ENCODE measurements around the gene MDGA2. TPM values are rescaled to one million over a fixed set of nuclear protein-coding genes. Genes with fewer than 3 reads are reported as not detected.
"Not testable (repeated sequence)": the region's sequence is repeated elsewhere in the genome, so short reads cannot be mapped to it uniquely, and the experiment has no call there.

The MDGA2 gene
- total and polyA plus RNA-seq, 11 donors: 0.12 to 0.26 TPM; not detected in 9

DNA sequence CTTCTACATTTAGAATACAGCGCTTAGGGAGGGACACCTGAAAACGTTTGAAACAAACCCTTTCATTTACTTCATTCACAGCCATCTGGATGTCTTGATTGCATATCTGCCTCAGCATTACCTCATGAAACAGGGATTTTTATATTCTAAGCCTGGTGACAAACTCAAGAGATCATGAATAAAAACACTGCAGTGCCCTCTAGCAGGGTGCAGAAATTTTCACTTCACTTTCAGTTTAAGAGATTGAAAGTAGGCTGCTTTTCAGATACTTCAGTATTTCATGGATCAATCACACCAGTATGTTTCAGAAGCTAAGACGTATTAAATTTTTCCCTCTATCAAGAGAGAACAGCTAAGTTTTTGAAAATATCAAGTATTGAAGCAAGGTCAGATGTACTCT, 467.8 kb downstream of the MDGA2 start:
- Histone ChIP-seq H3K27me3 (no peaks in the 10 kb centered on the region), H3K4me3 (no peak overlapping the region), H3K4me1 (no peaks in the 10 kb centered on the region), H3K36me3 (no peaks in the 10 kb centered on the region), H3K9me3 (no peaks in the 10 kb centered on the region), H3K27ac (no peak overlapping the region)
- intact Hi-C loops (cut with DNase I): no loop called here
- 42 to 47% (median 43%) methylated on average over 3 of the region's 3 CpGs for WGBS, 4 donors
- no peak for DNase-seq
- TF ChIP-seq POLR2A (IDR thresholded peaks at IDR 0.05): no peak
- TF ChIP-seq, protein P1, sequence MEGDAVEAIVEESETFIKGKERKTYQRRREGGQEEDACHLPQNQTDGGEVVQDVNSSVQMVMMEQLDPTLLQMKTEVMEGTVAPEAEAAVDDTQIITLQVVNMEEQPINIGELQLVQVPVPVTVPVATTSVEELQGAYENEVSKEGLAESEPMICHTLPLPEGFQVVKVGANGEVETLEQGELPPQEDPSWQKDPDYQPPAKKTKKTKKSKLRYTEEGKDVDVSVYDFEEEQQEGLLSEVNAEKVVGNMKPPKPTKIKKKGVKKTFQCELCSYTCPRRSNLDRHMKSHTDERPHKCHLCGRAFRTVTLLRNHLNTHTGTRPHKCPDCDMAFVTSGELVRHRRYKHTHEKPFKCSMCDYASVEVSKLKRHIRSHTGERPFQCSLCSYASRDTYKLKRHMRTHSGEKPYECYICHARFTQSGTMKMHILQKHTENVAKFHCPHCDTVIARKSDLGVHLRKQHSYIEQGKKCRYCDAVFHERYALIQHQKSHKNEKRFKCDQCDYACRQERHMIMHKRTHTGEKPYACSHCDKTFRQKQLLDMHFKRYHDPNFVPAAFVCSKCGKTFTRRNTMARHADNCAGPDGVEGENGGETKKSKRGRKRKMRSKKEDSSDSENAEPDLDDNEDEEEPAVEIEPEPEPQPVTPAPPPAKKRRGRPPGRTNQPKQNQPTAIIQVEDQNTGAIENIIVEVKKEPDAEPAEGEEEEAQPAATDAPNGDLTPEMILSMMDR (IDR thresholded peaks at IDR 0.05): no peak
- ATAC-seq: no peak

DNA sequence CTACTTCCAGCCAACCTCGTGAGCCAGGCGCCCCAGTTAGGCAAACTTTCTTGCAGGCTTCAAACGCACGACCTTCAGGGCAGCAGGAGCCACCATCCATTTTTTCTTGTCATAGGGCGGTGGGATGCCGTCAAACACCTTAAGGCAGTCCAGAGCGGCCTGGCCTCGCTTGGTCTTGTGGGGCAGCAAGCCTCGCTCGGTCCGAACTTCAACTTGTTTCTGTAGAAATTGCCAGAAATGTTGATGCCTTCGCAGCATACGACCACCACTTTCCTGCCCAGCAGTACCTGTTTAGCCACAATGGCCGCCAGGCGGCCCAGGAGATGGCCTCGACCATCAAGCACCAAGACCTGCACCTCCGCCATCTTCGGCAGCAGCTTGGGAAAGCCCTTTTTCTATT, 474.7 kb downstream of the MDGA2 start:
- WGBS, 4 donors: 93 to 95% (median 94%) methylated on average over 18 of the region's 18 CpGs
- Histone ChIP-seq H3K9me3 (no peaks in the 10 kb centered on the region), H3K27ac (no peak overlapping the region), H3K4me1 (no peaks in the 10 kb centered on the region), H3K27me3 (no peaks in the 10 kb centered on the region), H3K4me3 (no peak overlapping the region), H3K36me3 (no peaks in the 10 kb centered on the region)
- DNase-seq: peak in 2 of 5 donors; percentile 20 to 52
- no peak for ATAC-seq
- intact Hi-C loops (cut with DNase I): no loop called here
- no peak for TF ChIP-seq POLR2A (IDR thresholded peaks at IDR 0.05)
- TF ChIP-seq, protein P1 (IDR thresholded peaks at IDR 0.05): no peak

DNA sequence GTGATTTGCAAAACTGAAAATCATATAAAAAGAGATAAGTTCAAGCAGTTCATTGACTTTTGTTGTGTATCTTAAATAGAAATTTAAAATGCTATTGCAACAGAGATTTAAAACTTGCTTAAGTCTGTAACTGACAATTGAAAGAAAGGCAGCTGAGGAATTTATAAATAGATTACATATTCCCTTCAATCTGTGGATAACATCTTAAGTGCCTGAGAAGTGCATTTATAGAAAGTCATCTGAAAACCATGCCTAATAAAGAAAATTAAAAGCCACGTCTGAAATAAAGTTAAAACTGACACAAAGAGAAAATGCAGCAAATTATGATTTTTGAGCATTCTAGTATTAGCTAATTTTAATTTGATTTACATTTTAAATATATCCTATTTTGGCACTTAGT, 479.8 kb downstream of the MDGA2 start:
- no peaks in the 10 kb centered on the region for H3K36me3 ChIP-seq
- no peak for ATAC-seq
- no peak overlapping the region for H3K27ac ChIP-seq
- intact Hi-C loops (cut with DNase I): no loop called here
- H3K4me3 ChIP-seq: no peak overlapping the region
- TF ChIP-seq, protein P1 (IDR thresholded peaks at IDR 0.05): no peak
- no peak for TF ChIP-seq POLR2A (IDR thresholded peaks at IDR 0.05)
- H3K27me3 ChIP-seq: no peaks in the 10 kb centered on the region
- H3K4me1 ChIP-seq: no peaks in the 10 kb centered on the region
- DNase-seq: no peak
- no peaks in the 10 kb centered on the region for H3K9me3 ChIP-seq
- 43 to 64% (median 56%) methylated on average over 1 of the region's 1 CpG for WGBS, 4 donors

DNA sequence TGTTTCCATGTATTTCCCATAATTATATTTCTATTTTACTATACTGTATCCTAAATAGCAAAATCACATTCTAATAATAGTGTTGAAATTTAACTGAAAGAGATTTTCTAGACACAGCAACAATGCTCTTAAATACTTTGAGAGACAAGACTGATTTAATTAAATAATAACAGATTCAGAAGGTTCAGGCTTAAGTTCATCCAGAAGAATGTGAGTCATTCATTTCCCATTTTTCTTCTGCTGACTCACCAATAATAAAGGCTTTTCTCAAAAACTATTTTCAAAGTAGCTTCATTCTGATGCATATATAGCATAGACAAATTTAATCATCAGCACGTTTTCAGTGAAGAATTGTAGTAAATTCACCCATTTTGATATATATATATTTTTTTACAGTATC, 481.4 kb downstream of the MDGA2 start:
- Histone ChIP-seq H3K9me3 (no peaks in the 10 kb centered on the region), H3K4me1 (no peaks in the 10 kb centered on the region), H3K36me3 (no peaks in the 10 kb centered on the region), H3K27me3 (no peaks in the 10 kb centered on the region), H3K27ac (no peak overlapping the region), H3K4me3 (no peak overlapping the region)
- no peak for ATAC-seq
- no peak for DNase-seq
- 44 to 60% (median 53%) methylated on average over 1 of the region's 1 CpG for WGBS, 4 donors
- intact Hi-C loops (cut with DNase I): no loop called here
- TF ChIP-seq POLR2A (IDR thresholded peaks at IDR 0.05): no peak
- TF ChIP-seq, protein P1 (IDR thresholded peaks at IDR 0.05): no peak

DNA sequence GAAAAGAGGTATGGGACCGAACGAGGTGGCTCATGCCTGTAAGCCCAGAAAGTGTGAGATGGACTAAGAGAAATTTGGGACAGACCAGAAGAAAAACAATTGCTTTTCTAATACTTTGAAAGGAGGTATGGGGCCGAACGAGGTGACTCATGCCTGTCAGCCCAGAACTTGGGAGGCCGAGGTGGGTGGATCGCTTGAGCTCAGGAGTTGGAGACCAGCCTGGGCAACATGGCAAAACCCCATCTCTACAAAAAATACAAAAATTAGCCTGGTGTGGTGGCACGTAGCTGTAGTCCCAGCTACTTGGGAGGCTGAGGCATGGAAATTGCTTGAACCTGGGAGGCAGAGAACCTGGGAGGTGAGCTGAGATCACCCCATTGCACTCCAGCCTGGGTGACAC, 483.2 kb downstream of the MDGA2 start:
- H3K4me3 ChIP-seq; ATAC-seq; H3K27ac ChIP-seq; DNase-seq; H3K9me3 ChIP-seq; H3K4me1 ChIP-seq; H3K27me3 ChIP-seq; intact Hi-C loops (cut with DNase I); H3K36me3 ChIP-seq: not testable (repeated sequence)
- 87 to 91% (median 89%) methylated on average over 7 of the region's 7 CpGs for WGBS, 4 donors

Data from heart left ventricle (tissue), 16 donors.